GM08714 (cell line): ENCODE measurements around the gene PNMA6F.
"Not testable (repeated sequence)": the region's sequence is repeated elsewhere in the genome, so short reads cannot be mapped to it uniquely, and the experiment has no call there.

Source experiments
- H3K4me3 ChIP-seq: fragments of 200-500 bp; sonication (Bioruptor generic); 2 replicates; pipeline ENCODE4 v1.5.1; 2014; ENCODE audit warnings: mild to moderate bottlenecking, low read length, inconsistent platforms
- ZNF274 ChIP-seq: IDR thresholded peaks from 2 replicates; pipeline ENCODE4 v1.6.1; 2012; ENCODE audit warnings: mild to moderate bottlenecking, low read depth, low read length

PNMA6F gene

GRCh38 chrX:153301746-153302145 lies 19.8 kb downstream of the PNMA6F start:
- no peak for TF ChIP-seq ZNF274

GRCh38 chrX:153299855-153300254 lies 21.7 kb downstream of the PNMA6F start:
- TF ChIP-seq ZNF274 = no peak
- H3K4me3 ChIP-seq = no peak overlapping the region

More at GRCh38 chrX:153301746-153302145, 19.8 kb downstream of the PNMA6F start:
- H3K4me3 ChIP-seq = no peak overlapping the region

GRCh38 chrX:153297376-153297775 lies 24.2 kb downstream of the PNMA6F start:
- no peak for TF ChIP-seq ZNF274

GRCh38 chrX:153293485-153294071 lies 28.0 kb downstream of the PNMA6F start:
- not testable (repeated sequence) for H3K4me3 ChIP-seq

More at GRCh38 chrX:153297376-153297775, 24.2 kb downstream of the PNMA6F start:
- no peak overlapping the region for H3K4me3 ChIP-seq

- H3K4me3 ChIP-seq = not testable (repeated sequence)
These were observed 32.8 kb downstream of the PNMA6F start for GRCh38 chrX:153288807-153289206.

- H3K4me3 ChIP-seq = not testable (repeated sequence)
These were observed 35.9 kb downstream of the PNMA6F start for GRCh38 chrX:153285678-153286077.

- not testable (repeated sequence) for H3K4me3 ChIP-seq
These were observed 37.6 kb downstream of the PNMA6F start for GRCh38 chrX:153283982-153284381.

- H3K4me3 ChIP-seq = not testable (repeated sequence)
These were observed 39.8 kb downstream of the PNMA6F start for GRCh38 chrX:153281784-153282183.

GRCh38 chrX:153279304-153279703 lies 42.3 kb downstream of the PNMA6F start:
- H3K4me3 ChIP-seq = not testable (repeated sequence)

- not testable (repeated sequence) for H3K4me3 ChIP-seq
These were observed 45.5 kb downstream of the PNMA6F start for GRCh38 chrX:153276049-153276448.

GRCh38 chrX:153275418-153275817 lies 46.1 kb downstream of the PNMA6F start:
- H3K4me3 ChIP-seq = not testable (repeated sequence)

- not testable (repeated sequence) for H3K4me3 ChIP-seq
These were observed 49.0 kb downstream of the PNMA6F start for GRCh38 chrX:153272584-153272983.

GRCh38 chrX:153272070-153272469 lies 49.5 kb downstream of the PNMA6F start:
- H3K4me3 ChIP-seq = not testable (repeated sequence)
